ENCODE data around the gene UBL5. TPM values are rescaled to one million over a fixed set of nuclear protein-coding genes. Genes with fewer than 3 reads are reported as not detected.

The UBL5 gene
- total RNA-seq, 1 experiment from 2014 or later: 521 TPM

DNA sequence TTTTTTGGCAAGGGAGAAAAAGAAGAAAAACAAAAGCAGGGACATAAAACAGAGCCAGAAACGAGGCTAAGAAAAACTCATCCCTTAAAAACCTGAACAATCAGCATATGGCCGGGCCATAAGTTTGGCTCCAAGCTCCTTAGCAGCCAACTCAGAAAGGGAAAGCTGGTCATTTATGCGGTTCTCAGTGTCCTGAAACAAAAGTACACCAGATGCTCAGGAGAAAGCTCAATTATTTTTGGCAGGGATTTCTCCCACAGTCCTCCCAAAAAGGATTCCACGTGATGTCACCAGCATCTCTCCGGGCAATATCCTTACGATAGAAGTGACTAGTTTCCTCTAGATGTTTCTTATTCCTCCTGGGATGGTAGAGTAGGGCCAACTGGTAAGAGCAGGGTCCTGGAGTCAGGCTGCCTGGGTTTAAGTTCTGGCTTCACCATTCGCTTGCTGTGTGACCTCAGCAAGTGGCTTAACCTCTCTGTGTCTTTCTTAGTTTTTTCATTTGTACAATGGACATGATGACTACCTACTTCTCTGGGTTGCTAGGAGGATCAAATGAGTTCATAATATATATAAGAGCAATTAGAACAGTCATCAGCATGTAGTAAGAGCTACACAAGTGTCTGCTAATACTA is 41.4 kb downstream of the UBL5 start:
- no TSS peak for BruUV-seq (replicated peaks)
- peaks cover 13% of the 10 kb centered on the region for H3K4me1 ChIP-seq (ENCODE audit: insufficient read depth, low read length)
- no peaks in the 10 kb centered on the region for H3K9me3 ChIP-seq (ENCODE audit: low read length)
- DNase-seq (no peak), ATAC-seq (no peak)
- H3K36me3 ChIP-seq (ENCODE audit: low read depth, low read length): no peaks in the 10 kb centered on the region
- no peak overlapping the region for H2AFZ ChIP-seq (ENCODE audit: low read length)
- no peak overlapping the region for H3K4me2 ChIP-seq (ENCODE audit: low read length)
- no peak overlapping the region for H3K9ac ChIP-seq (ENCODE audit: low read length)
- H3K4me3 ChIP-seq (ENCODE audit: low read length): no peak overlapping the region
- TF ChIP-seq, protein P1, sequence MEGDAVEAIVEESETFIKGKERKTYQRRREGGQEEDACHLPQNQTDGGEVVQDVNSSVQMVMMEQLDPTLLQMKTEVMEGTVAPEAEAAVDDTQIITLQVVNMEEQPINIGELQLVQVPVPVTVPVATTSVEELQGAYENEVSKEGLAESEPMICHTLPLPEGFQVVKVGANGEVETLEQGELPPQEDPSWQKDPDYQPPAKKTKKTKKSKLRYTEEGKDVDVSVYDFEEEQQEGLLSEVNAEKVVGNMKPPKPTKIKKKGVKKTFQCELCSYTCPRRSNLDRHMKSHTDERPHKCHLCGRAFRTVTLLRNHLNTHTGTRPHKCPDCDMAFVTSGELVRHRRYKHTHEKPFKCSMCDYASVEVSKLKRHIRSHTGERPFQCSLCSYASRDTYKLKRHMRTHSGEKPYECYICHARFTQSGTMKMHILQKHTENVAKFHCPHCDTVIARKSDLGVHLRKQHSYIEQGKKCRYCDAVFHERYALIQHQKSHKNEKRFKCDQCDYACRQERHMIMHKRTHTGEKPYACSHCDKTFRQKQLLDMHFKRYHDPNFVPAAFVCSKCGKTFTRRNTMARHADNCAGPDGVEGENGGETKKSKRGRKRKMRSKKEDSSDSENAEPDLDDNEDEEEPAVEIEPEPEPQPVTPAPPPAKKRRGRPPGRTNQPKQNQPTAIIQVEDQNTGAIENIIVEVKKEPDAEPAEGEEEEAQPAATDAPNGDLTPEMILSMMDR (conservative IDR thresholded peaks at IDR 0.05; ENCODE audit: low read depth, low read length): no peak
- TF ChIP-seq EZH2 (IDR thresholded peaks at IDR 0.05; ENCODE audit: low read length, unreplicated experiment) (no peak), EZH2phosphoT487 (IDR thresholded peaks at IDR 0.05; ENCODE audit: borderline replicate concordance, low read length) (no peak)
- POLR2A ChIA-PET (ENCODE audit: unreplicated experiment): no interaction called here
- no peak overlapping the region for H3K27ac ChIP-seq (ENCODE audit: low read length)
- CTCF ChIA-PET: no interaction called here
- H4K20me1 ChIP-seq (ENCODE audit: low read length): no peaks in the 10 kb centered on the region
- no peaks in the 10 kb centered on the region for H3F3A ChIP-seq (ENCODE audit: low read length, unreplicated experiment)
- no peaks in the 10 kb centered on the region for H3K9me2 ChIP-seq (replicated peaks; ENCODE audit: low read length)
- H3K79me2 ChIP-seq (ENCODE audit: low read length): no peaks in the 10 kb centered on the region
- intact Hi-C loops (cut with micrococcal nuclease): no loop called here
- no peaks in the 10 kb centered on the region for H3K27me3 ChIP-seq (ENCODE audit: low read length)

DNA sequence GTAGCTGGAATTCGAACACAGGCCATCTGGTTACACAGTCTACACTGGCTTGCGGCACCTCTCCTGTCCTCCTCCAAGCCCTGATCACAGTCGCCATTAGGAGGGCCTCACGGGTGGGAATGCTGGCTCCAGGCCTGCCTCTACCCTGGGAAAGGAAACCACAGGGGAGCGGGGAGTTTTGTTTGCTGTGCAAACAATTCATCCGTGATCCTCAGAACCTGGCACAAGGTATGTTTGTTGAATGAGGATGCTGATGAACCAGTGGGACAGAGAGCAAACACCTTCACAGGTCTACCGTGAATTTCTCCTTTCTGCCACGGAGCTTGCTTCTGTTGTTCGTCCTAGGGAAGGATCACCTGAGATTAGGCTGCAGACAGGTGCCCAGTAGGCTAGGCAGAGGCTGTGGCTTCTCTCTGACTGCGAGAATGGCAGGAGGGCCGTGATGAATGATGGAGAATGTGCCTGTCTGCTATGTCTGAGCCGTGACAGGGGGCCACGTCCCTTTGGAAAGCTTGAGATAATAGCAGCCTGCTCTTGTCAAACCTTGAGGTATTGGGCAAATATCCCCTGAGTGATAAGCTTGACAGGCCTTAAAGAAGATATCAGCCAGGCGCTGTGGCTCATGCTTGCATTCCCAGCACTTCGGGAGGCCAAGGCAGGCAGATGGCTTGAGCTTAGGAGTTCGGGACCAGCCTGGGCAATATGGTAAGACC is 44.1 kb downstream of the UBL5 start:
- CTCF ChIA-PET: interaction anchor here (0.6 kb wide), 1 partner anchor 202 kb away, joined by 3 read pairs; no protein-coding TSS in a partner anchor
- intact Hi-C loops (cut with micrococcal nuclease): no loop called here
- H3K4me3 ChIP-seq (ENCODE audit: low read length): peak overlapping the region; percentile 8; the same call in 1 of the 2 replicates
- peak overlapping the region; percentile 60 for H3K4me2 ChIP-seq (ENCODE audit: low read length)
- H4K20me1 ChIP-seq (ENCODE audit: low read length): no peaks in the 10 kb centered on the region
- no peaks in the 10 kb centered on the region for H3K27me3 ChIP-seq (ENCODE audit: low read length)
- POLR2A ChIA-PET (ENCODE audit: unreplicated experiment): no interaction called here
- BruUV-seq (replicated peaks): no TSS peak
- no peaks in the 10 kb centered on the region for H3K9me3 ChIP-seq (ENCODE audit: low read length)
- H2AFZ ChIP-seq (ENCODE audit: low read length): peak overlapping the region; percentile 2
- no peaks in the 10 kb centered on the region for H3F3A ChIP-seq (ENCODE audit: low read length, unreplicated experiment)
- no peaks in the 10 kb centered on the region for H3K79me2 ChIP-seq (ENCODE audit: low read length)
- no peak overlapping the region; the same call in 1 of the 2 replicates for H3K9ac ChIP-seq (ENCODE audit: low read length)
- DNase-seq (peak; percentile 93), ATAC-seq (peak; percentile 86)
- no peaks in the 10 kb centered on the region for H3K36me3 ChIP-seq (ENCODE audit: low read depth, low read length)
- peak overlapping the region; percentile 47 for H3K27ac ChIP-seq (ENCODE audit: low read length)
- H3K9me2 ChIP-seq (replicated peaks; ENCODE audit: low read length): no peaks in the 10 kb centered on the region
- TF ChIP-seq, protein P1 (conservative IDR thresholded peaks at IDR 0.05; ENCODE audit: low read depth, low read length): no peak
- no peak for TF ChIP-seq EZH2phosphoT487 (IDR thresholded peaks at IDR 0.05; ENCODE audit: borderline replicate concordance, low read length)
- TF ChIP-seq EZH2 (IDR thresholded peaks at IDR 0.05; ENCODE audit: low read length, unreplicated experiment): no peak
- H3K4me1 ChIP-seq (ENCODE audit: insufficient read depth, low read length): peaks cover 13% of the 10 kb centered on the region

Measured in PC-3 (cell line).